ENCODE data around the gene ABCA6.

DNA sequence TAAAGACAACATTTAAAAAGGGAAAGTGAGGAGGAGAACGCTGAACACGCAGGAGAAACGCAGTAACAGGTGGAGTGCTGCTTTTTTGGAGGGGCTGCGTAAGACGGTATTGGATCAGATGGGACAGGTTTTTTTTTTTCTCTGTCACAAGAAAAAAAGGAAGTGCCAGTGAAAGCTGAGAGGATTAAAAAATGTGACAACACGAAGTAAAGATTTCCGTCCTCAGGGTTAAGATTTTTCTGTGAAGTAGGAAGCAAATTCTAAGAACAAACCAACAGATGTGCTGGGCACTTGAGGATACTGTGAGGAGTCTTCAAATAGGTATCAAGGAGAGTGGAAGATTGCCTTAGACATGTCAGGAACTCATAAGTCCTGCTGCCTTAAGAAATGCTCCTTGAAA, 75.2 kb downstream of the ABCA6 start:
- TF ChIP-seq ZNF274 (IDR thresholded peaks at IDR 0.05; ENCODE audit: low read depth, low read length) (no peak), YY1 (IDR thresholded peaks at IDR 0.05; ENCODE audit: insufficient read depth, insufficient read length) (no peak)
